Erythroblast (primary cell): ENCODE results near the gene CPED1.
"Not testable (repeated sequence)": the region's sequence is repeated elsewhere in the genome, so short reads cannot be mapped to it uniquely, and the experiment has no call there.

Experiments used
- GATA1 ChIP-seq: IDR thresholded peaks from 2 replicates; pipeline ENCODE4 v1.6.1; 2011; ENCODE audit warnings: low read depth, mild to moderate bottlenecking, control low read depth, low read length, moderate library complexity
- POLR2A ChIP-seq: IDR thresholded peaks from 2 replicates; pipeline ENCODE4 v1.6.1; 2011; ENCODE audit warnings: mild to moderate bottlenecking, low read length

- not testable (repeated sequence) for TF ChIP-seq POLR2A, GATA1
Observed at GRCh38 chr7:121252523-121253235, 264.2 kb downstream of the CPED1 start.
